GM19452 (cell line): ENCODE results near the gene TUBB4B.
"Not testable (repeated sequence)": the region's sequence is repeated elsewhere in the genome, so short reads cannot be mapped to it uniquely, and the experiment has no call there.

ENCODE experiments used
- ATAC-seq: cut with Tn5 transposase; IDR thresholded peaks from one replicate; pipeline ENCODE4 v1.9.1; 2021; ENCODE audit not compliant: unreplicated experiment

The TUBB4B gene

DNA sequence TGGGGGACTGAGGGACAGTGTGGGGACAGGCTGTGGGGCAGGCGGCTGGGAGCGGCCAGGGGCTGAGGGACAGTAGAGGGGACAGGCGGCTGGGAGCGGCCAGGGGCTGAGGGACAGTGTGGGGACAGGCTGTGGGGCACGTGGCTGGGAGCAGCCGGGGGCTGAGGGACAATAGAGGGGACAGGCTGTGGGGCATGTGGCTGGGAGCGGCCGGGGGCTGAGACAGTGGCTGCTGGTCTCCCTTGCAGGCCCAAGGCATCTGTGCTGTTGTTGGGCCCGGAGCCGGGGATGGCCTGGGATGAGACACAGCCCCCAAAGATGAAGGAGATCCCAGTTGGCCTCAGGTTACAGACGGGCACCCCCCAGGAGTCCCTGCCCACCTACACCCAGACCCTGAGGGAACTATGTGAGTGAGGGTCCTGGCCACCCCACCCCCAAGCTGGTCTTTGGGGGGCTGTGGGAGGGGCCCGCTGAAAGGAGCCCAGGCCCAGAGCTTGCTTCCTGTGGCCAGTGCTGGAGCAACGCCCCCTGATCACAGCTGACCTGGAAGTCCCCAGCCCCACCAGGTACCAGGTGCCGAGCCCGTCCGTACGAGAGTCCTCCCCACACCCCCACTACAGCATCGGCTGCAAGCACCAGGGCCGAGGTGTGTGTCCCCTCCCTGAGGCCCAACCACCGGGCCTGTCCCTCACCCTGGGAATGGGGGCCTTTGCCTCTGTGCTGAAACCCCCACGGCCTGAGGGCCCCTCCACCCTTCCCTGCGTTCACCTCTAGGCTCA, 10.6 kb downstream of the TUBB4B start:
- ATAC-seq = no peak

DNA sequence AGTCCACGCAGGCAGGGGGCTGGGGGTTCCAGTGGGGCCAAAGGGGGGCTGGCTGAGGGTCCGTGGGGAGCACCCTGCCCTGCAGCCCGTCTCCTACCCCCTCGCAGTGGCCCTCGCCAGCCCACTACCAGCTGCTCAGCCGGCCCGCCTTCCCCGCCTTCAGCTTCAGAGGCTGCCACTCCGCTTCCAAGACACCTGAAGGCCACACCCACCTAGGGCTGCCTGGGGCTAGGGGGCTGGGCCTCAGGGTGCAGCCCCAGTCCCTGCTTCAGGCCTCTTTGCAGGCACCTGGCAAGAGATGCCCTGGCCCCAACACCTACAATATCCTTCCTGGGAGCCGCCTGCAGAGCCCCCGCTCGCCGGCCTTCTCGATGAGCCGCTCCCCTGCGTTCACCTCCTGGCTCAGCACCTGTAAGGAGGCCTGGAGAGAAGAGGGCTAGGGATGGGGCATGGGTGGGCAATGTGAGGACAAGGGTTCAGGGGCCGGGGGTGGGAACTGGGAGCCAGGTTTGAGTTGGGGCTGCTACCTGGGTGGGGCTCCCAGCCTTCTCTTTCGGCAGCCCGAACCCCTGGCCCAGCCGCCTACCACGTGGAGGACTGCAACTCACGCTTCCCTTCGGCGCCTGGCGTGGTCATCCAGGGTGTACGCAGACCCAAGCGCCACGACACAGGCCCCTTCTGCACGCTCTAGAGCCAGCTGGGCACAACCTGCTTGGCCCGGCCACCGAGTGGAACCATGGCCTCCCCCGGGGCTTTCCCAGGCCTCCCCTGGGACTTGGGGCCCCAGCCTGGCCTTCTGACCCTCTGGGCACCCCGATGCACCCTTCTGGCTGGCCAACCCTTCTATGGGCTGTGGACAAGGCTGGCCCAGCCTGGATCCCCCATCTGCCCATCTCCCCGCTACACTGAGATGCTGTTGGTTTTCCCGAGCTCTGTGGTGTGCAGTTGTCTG, 11.7 kb downstream of the TUBB4B start:
- ATAC-seq = no peak

DNA sequence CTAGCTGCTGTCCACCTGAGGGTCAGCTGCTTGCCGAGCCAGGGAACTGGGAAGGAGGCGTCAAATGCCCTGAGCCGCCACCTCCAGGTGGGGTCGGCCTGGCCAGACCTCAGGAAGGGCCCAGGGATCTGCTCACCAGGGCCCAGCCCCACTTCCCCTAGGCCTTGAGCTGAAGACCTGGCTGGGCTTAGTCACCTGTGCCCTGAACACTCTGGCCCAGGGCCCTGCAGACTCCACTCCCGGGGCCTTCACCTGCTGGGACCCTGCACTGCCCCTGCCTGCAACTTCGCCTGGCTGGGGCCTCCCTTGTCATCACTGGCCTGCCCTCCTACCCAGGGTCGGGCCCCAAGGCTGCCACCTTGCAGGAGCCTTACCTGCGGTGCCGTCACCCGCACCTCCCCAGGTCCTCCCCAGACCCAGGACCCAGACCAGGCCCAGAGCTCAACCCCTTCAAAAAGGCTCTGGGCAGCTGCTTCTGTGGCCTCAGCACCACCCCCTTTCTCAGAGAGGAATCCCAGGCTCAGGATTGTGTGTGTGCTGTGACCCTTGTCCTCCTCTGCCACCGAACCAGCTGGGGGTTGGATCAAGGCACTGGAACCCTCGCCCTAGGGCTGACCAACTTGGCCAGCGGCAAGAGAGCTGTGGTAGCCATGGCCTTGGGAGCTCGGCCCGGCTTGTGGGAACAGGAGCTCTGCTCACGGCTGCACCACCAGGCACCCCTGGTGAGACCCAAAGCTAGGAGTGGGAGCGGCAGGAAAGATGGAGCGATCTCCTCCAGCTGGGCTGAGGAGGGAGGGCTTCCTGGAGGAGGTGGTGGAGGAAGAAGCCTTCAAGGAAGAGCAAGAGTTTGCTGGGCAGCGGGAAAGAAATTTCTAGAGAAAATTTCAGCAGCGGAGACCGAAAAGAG, 12.9 kb downstream of the TUBB4B start:
- ATAC-seq = no peak

DNA sequence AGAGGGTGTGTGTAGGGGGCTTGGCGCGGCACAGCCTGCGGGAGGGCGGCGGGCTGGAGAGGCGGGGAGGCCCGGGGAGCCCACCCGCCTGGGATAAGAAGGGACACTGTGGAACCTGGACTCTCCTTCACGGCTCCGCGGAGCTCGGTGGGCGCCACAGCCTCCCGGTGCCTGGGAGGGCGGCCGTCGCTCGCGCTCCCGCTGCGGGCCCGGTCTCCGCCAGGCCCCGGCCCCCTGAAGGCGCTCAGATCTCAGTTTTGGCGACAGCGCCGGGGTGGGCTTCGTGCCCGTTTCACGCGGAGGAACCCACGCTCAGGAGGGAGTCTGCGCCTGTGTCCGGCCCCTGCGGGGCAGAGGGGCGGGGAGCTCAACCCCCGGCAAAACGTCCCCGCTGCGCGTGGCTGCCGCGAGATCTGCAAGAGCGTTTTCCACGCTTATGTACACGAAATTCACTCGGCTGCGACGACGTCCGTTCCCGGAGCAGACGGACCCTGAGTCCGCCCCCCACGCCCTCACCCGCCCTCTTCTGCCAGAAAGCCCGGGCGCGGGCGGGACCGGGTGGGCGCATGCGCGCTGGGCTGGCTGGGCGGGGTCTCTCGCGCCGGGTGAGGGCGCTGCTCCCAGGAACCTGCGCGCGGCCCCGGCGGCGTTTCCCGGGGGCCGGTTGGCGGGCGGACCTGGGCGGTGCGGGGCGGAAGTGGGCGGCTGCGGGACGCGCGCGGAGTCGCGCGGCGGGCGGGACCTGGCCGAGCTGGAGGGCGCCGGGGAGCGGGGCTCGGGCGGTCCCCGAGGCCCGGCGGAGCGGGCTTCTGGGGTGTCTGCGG, 13.7 kb downstream of the TUBB4B start, which contains the start of gene NELFB:
Gene NELFB (plus strand): TSS at position 704 of the 824 bp plus-strand sequence.
- ATAC-seq = peak; percentile 63

DNA sequence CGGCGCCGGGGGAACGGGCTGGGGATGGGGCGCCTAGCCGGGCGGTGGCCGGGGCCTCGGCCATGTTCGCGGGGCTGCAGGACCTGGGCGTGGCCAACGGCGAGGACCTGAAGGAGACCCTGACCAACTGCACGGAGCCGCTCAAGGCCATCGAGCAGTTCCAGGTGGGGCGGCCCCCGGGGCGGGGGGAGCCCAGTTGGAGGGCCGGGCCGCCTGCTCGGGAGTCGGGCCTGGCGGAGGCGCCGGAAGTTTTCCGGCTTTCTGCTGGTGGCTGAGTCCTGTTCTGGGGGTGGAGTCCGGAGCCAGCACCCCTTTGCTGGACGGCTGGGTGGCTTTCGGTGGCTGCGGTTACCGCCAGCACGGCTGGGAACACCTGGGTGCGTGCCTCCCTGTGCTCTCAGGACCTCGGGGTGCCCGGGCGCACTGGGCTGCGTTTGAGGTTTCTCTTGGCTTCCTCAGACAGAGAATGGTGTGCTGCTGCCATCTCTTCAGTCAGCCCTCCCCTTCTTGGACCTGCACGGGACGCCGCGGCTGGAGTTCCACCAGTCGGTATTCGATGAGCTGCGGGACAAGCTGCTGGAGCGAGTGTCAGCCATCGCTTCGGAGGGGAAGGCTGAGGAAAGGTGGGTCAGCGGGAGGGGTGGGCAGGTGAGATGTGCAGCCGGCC, 14.5 kb downstream of the TUBB4B start:
- ATAC-seq = peak; percentile 41

DNA sequence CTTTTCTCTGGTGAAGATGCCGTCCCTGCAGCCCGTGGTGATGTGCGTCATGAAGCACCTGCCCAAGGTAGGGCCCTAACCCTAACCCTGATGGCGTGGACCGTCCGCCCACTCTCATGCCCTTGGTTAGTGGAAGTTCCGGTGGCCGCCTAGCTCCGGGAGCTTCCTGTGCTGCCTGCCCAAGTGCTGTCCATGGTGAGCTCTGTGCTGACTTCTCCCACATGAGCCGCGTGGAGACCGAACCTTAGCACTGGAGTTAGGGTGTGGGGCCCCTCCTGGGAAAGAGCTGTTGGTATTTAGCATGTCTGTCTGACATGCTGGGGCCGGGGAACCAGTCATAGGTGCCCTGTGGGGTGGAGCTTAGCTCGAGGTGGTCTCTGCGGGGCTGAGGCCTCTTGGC, 15.3 kb downstream of the TUBB4B start:
- no peak for ATAC-seq

DNA sequence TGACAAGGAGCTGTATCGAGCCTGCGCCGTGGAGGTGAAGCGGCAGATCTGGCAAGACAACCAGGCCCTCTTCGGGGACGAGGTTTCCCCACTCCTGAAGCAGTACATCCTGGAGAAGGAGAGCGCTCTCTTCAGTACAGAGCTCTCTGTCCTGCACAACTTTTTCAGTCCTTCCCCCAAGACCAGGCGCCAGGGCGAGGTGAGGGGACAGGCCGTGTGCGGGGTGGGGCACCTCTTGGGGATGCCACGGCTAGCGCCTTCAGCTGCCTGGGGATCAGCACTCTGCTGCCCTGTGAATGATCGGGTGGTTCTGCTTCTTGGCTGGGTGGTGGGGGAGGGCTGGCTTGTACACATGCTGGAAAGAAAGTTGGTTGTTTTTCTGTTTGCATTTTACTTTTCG, 15.8 kb downstream of the TUBB4B start:
- no peak for ATAC-seq

DNA sequence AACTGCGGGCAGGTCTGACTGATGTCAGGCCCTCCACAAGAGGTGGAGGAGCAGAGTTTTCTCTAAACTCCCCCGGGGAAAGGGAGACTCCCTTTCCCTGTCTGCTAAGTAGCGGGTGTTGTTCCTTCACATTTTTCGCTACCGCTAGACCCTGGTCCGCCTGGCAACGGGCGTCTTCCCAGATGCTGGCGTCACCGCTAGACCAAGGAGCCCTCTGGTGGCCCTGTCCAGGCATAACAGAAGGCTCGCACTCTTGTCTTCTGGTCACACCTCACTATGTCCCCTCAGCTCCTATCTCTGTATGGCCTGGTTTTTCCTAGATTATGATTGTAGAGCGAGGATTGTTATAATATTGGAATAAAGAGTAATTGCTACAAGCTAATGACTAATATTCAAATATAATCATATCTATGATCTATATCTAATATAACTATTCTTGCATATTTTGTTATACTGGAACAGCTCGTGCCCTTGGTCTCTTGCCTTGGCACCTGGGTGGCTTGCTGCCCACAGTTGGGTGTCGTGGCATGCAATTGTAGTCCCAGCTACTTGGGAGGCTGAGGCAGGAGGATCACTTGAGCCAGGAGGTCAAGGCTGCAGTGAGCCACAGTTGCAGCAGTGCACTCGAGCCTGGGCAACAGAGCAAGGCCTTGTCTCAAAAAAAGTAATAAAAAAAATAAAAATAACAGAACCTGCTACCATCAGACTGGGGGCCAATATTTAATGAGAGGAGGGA, 21.3 kb downstream of the TUBB4B start:
- not testable (repeated sequence) for ATAC-seq

DNA sequence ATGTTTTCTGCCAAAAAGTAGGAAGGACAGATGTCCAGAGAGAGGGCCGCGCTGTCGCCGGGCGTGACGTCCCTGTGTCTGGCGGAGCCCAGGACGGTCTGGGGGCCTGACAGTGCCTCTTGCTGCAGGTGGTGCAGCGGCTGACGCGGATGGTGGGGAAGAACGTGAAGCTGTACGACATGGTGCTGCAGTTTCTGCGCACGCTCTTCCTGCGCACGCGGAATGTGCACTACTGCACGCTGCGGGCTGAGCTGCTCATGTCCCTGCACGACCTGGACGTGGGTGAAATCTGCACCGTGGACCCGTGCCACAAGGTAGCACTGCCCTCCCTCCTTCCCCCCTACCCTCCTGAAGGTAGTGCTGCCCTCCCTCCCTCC, 21.8 kb downstream of the TUBB4B start:
- ATAC-seq = no peak

DNA sequence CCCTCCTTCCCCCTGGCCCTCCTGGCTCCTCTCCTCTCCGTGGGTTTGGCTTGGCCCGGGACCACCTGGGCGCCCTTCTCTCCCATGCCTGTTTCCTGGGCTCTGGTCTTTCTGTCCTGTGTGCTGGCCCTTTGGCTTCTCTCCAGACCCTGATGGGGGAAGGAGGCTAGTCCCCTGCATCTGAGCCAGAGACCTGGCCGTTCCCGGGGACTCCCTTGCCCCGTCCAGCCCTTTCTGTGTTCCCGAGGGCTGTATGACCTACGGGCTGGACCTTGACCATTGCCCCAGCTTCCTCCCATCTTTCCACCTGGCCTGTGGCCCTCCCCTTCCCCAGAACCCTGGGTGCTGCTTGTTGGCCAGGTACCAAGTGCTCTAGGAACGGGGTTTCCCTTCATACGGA, 22.4 kb downstream of the TUBB4B start:
- no peak for ATAC-seq

DNA sequence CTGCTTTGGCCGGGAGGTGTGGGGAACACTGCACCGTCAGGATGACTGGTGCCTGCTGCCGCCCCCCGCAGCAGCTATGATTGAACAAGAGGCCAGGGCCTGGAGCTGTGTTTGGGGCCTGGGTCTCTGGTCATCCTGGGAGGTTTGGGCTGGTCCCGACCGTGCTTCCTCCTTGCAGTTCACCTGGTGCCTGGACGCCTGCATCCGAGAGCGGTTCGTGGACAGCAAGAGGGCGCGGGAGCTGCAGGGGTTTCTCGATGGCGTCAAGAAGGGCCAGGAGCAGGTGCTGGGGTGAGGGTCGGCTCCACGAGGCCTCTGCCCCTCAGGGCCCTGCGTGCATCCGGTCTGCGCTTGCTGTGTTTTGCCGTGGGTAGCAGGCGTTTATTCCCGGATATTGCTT, 23.0 kb downstream of the TUBB4B start:
- no peak for ATAC-seq

DNA sequence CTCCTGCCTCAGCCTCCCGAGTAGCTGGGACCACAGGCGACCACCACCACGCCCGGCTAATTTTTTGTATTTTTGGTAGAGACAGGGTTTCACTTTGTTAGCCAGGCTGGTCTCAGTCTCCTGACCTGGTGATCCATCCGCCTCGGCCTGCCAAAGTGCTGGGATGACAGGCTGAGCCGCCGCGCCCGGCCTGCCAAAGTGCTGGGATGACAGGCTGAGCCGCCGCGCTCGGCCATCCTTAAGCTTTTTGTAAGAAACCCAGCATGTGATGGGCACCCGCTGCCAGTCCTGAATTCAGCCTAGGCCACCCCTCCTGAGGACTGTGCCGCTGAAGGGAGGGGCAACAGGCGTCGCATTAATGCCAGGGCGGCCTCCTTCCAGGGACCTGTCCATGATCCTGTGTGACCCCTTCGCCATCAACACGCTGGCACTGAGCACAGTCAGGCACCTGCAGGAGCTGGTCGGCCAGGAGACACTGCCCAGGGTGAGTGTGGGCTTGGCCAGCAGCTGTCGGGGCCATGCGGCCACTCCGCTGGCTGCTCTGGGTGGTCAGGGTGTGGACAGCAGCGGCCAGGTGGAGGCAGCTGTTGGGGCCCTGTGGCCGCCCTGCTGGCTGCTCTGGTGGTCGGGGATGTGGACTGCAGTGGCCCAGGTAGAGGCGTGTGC, 24.5 kb downstream of the TUBB4B start:
- ATAC-seq = no peak

DNA sequence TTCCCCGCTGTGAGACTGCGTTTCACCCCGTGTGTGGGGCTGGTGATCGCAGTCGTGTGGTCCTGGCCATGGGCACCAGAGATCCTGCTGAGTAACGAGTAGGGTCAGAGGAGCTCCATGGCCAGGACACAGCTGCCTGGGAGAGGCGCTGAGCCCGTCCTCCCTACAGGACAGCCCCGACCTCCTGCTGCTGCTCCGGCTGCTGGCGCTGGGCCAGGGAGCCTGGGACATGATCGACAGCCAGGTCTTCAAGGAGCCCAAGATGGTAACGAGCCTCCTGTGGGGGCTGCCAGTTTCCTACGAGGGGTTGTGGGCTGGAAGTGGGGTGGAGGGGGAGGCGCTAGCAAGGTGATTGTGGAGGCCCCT, 25.1 kb downstream of the TUBB4B start:
- ATAC-seq = no peak

DNA sequence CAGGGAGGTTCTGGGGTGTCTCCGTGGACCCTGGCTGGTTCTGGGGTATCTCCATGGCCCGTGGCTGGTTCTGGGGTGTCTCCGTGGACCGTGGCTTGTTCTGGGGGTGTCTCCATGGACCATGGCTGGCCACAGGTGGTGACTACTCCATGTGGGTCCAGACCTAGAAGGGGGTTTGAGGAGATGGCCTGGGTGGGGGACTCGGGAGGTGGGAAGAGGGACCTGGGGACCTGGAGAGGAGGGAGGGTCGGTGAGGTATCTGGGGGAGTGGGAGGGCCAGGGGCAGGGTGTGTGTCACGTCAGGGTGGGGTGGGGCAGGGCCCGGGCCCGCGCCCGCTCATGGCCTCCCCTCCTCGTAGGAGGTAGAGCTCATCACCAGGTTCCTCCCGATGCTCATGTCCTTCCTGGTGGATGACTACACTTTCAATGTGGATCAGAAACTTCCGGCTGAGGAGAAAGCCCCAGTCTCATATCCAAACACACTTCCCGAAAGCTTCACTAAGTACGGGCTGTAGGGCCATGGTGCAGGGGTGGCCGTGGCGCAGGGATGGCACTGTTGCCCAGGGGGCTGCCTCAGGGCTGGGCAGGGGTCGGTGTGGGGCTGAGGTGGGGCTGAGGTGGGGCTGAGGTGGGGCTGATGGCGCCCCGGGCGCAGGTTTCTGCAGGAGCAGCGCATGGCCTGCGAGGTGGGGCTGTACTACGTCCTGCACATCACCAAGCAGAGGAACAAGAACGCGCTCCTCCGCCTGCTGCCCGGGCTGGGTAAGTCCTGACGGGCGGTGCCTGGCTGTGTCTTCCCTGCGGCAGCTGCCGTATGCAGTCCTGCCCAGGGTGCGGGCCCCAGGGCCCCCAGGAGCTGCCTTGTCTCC, 25.7 kb downstream of the TUBB4B start:
- ATAC-seq = no peak

DNA sequence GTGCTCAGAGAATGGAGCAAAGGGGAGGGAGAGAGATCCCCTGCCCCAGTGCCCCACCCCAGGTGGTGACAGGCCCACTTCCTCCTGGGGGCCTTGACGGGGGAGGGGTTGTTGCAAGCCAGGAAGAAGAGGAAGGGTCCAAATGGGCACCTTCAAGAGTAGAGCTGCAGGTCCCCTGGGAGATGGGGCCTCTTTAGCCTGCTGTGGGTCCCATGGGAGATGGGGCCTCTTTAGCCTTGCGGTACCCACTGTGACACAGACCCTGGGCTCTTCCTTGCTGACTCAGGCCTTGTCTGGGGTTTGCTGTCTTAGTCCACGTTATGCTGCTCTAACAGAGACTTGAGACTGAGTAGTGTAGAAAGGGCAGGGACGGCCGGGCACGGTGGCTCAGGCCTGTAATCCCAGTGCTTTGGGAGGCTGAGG, 26.9 kb downstream of the TUBB4B start:
- no peak for ATAC-seq

DNA sequence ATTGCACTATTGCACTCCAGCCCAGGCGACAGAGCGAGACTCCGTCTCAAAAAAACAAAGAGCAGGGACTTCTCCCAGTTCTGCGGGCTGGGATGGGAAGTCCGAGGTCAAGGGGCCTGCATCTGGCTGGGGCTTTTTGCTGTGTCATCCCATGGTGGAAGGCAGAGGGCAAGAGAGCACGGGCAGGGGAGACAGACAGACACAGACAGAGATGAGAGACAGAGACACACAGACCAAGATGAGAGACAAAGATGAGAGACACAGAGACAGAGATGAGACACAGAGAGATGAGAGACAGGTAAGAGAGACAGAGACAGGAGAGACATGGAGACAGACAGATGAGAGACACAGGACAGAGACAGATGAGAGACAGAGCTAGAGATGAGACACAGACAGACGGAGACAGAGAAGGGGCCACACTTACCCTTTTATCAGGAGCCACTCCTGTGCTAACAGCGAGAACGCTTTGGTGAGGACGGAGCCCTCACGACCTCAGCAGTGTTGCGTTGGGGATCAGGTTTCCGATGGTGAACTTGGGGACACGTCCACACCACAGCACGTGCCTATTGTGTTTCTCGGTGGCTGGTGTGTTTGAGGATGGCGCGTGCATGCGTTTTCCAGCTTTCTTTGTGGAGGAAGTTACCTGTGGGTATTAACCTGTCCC, 27.6 kb downstream of the TUBB4B start:
- ATAC-seq = no peak

DNA sequence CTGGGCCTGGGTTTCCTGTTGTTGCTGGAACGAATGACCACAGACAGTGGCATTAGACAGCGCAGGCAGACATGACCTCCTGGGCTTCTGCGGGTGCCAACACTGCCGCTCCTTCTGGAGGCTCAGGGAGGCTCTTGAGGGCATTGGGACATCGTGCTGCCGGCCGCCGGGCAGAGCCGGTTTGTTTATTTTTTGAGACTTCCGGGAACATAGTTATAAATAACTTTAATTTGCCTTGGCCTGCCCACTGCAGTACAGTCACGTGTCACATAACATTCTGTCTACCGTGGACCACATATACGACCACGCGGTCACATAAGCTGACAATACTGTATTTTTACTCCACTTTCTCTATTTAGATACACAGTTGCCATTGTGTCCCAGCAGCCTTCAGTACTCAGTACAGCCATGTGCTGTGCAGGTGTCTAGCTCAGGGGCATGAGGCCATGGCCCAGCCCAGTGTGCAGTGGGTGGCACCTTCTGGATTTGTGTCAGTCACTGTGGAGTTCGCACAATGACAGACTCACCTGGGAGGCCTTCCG, 28.2 kb downstream of the TUBB4B start:
- ATAC-seq = no peak
